Fibroblast of peridontal ligament (primary cell): ENCODE data around the gene ADAM8.
"Not testable (repeated sequence)": the region's sequence is repeated elsewhere in the genome, so short reads cannot be mapped to it uniquely, and the experiment has no call there.

ENCODE experiments used
- DNase-seq: peaks from one replicate; pipeline ENCODE4 v3.0.0-alpha.2; 2010; ENCODE audit errors: extremely low read depth

Gene ADAM8

GRCh38 chr10:133249975-133250754, 26.5 kb downstream of the ADAM8 start:
- no peak for DNase-seq

GRCh38 chr10:133249094-133249780, 27.4 kb downstream of the ADAM8 start:
- no peak for DNase-seq

GRCh38 chr10:133248334-133248715, 28.3 kb downstream of the ADAM8 start:
- no peak for DNase-seq

- no peak for DNase-seq
Measured at GRCh38 chr10:133247681-133248333, 28.9 kb downstream of the ADAM8 start.

- no peak for DNase-seq
Measured at GRCh38 chr10:133246236-133246626, 30.4 kb downstream of the ADAM8 start.

GRCh38 chr10:133245439-133246235, 31.0 kb downstream of the ADAM8 start:
- no peak for DNase-seq

- DNase-seq, result no peak
Measured at GRCh38 chr10:133243593-133243992, 33.1 kb downstream of the ADAM8 start.

GRCh38 chr10:133242611-133243356, 33.9 kb downstream of the ADAM8 start:
- DNase-seq, result no peak

GRCh38 chr10:133241501-133242205, 35.0 kb downstream of the ADAM8 start:
- no peak for DNase-seq

- no peak for DNase-seq
Measured at GRCh38 chr10:133239990-133240389, 36.7 kb downstream of the ADAM8 start.

GRCh38 chr10:133238466-133238804, 38.2 kb downstream of the ADAM8 start:
- DNase-seq, result no peak

GRCh38 chr10:133237588-133238465, 38.8 kb downstream of the ADAM8 start, which contains the start of gene VENTX:
Gene VENTX (plus strand): TSS chr10:133237855. CDS start chr10:133237915, 60 bp downstream.
- no peak for DNase-seq

- DNase-seq, result no peak
Measured at GRCh38 chr10:133237241-133237587, 39.5 kb downstream of the ADAM8 start.

- no peak for DNase-seq
Measured at GRCh38 chr10:133236401-133237240, 40.0 kb downstream of the ADAM8 start.

GRCh38 chr10:133235932-133236331, 40.7 kb downstream of the ADAM8 start:
- no peak for DNase-seq

- DNase-seq, result no peak
Measured at GRCh38 chr10:133235265-133235855, 41.3 kb downstream of the ADAM8 start.

- DNase-seq, result not testable (repeated sequence)
Measured at GRCh38 chr10:133234796-133235195, 41.9 kb downstream of the ADAM8 start.

- no peak for DNase-seq
Measured at GRCh38 chr10:133231946-133232574, 44.6 kb downstream of the ADAM8 start.
